HG02623 (cell line): ENCODE results near the gene GATAD2A.

Source experiments
- ATAC-seq: cut with Tn5 transposase; IDR thresholded peaks from one replicate; pipeline ENCODE4 v1.9.1; 2021; ENCODE audit warnings: moderate library complexity; ENCODE audit not compliant: unreplicated experiment

GATAD2A gene

GRCh38 chr19:19504754-19505668, 99.5 kb downstream of the GATAD2A start:
- ATAC-seq = no peak

- ATAC-seq = no peak
These were observed 100.3 kb downstream of the GATAD2A start for GRCh38 chr19:19505669-19506326.

DNA sequence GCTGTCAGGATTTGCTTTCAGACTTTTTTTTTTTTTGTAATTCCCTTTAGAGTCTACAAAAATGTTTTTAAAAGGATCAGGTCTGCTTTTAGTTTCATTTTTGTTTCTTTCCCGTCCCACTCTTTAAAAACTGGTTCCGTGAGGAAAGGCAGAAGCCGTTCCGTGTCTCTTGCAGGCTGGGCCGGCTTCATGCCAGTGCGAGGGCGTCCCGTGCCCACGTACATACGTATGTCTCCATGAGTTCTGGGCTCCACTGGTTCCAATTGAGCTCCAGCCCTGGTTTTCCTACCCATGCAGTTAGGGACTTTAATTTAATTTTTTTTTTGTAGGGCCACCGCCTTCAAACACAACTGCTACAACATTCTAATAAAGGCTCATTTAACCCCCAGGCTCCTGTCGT, 101.1 kb downstream of the GATAD2A start:
- ATAC-seq = no peak

DNA sequence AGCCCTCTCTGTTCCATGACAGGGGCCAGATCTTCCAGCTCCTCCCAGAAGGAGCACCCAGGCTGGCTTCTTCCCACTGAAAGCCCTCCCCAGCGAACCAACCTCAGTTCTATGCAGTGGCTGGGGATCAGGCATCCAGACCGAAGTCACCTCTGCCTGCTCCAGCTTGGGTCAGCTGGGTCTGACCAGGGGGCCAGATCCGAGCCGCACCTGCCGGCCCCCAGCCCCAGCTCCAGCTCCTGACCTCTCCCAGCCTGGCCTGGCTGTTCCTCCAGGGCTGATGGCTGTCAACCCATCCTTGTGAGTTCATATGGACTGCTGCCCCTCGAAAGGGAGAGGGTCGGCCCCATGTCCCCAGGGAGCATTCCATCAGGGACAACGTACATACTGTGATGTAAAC, 101.9 kb downstream of the GATAD2A start:
- no peak for ATAC-seq

- no peak for ATAC-seq
These were observed 102.7 kb downstream of the GATAD2A start for GRCh38 chr19:19508217-19508616.

DNA sequence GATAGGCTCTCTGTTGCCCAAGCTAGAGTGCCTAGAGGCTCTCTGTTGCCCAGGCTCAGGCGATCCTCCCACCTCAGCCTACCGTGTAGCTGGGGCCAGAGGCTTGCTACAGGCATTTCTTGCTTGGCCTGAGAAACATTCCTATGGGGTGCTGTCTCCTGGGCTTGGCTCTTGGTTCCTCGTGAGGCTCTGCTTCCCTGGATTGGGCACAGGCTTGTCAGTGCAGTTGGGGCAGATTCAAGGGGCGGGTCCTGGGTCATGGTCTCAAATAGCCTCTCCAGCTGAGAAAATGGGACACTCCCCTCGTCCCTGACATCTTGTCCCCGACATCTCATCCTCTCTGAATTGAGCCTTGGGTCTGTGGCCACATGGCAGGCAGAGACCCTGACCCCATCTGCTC, 105.0 kb downstream of the GATAD2A start:
- ATAC-seq = no peak

- no peak for ATAC-seq
These were observed 108.2 kb downstream of the GATAD2A start for GRCh38 chr19:19513682-19514081.

GRCh38 chr19:19514215-19514657, 108.8 kb downstream of the GATAD2A start:
- no peak for ATAC-seq

GRCh38 chr19:19514881-19515641, 109.6 kb downstream of the GATAD2A start, which contains the start of gene TSSK6:
TSSK6 (minus strand) TSS chr19:19515548; CDS start chr19:19515427, 121 bp downstream.
- no peak for ATAC-seq

DNA sequence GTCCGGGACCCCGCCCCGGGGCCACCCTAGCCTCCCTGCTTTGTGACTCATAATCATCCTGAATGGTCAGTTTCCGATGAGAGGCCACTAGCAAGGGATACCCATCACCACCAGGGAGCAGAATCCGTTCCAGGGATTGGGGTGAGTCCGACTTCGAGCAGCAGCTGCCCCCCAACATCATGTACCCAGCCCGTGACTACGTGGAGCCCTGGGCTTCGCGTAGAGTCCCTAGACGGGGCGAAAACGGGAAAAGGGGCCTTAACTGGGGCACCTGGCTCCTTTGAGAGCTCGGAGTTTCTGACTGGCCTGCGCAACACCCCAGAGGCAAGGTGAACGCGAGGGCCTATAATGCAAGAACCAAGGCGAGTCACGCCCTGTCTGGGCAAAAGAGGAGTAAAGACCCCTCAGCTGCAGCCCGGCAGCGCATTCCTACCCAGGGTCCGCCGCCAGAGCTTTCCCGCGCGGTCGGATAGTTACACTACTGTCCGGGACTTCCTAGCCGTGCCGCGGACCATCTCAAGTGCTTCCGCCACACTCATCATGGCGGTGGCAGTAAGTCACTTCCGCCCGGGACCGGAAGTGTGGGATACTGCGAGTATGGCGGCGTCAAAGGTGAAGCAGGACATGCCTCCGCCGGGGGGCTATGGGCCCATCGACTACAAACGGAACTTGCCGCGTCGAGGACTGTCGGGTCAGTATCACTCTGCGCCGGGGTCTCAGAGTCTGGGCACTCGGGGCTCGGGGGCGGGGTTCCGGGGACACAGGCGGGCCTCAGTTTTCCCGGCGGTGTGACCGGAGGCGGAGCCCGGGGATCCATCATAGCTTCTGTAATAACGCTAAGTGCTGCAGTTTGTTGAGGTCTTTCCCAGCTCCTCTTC, 110.4 kb downstream of the GATAD2A start, which contains the start of gene NDUFA13:
Gene NDUFA13, plus strand, starts transcription at position 584 of the 878 bp plus-strand sequence. Its CDS starts 14 bp downstream, at position 598.
- peak; percentile 93 for ATAC-seq

- no peak for ATAC-seq
These were observed 111.8 kb downstream of the GATAD2A start for GRCh38 chr19:19517235-19517619.

- ATAC-seq = no peak
These were observed 115.5 kb downstream of the GATAD2A start for GRCh38 chr19:19520989-19521388.

GRCh38 chr19:19523177-19523576, 117.7 kb downstream of the GATAD2A start:
- no peak for ATAC-seq

- ATAC-seq = no peak
These were observed 118.6 kb downstream of the GATAD2A start for GRCh38 chr19:19524053-19524452.

GRCh38 chr19:19525611-19526380, 120.3 kb downstream of the GATAD2A start:
- ATAC-seq = no peak

DNA sequence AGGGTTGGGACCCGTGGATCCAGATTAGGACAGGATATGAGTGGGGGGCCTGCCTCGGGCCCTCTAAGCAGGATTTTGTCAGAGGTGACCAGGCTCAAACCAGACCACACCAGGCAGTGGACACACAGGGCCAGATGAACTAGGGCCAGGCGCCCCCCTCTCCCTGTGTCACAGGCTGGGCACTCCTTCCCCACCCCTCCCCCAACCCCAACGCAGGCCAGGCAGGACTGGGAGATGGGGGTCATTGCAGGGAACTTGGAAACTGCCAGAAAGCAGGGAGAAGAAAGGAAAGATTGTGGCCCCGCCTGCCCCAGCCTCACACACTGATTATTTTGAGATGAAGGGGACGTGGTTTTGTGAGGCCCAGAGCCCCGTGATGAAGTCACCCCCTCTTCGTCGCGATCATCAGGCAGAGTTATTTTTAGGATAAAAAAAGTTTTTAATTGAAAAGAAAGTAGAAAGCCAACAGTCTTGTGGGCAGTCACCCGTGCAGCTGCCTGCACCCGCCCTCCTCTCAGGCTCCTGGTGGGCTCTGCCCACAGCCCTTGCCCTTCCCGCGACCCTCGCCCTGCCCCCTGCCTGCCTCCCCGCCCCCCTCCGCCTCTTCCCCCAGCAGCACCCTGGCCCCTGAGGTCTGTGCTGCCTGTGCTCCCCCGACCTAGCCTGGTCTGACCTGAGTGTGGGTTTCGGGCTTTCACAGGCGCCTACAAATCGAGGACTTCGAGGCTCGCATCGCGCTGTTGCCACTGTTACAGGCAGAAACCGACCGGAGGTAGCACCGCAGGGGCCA, 121.3 kb downstream of the GATAD2A start:
- ATAC-seq = no peak

GRCh38 chr19:19527371-19527656, 121.8 kb downstream of the GATAD2A start:
- ATAC-seq = no peak

GRCh38 chr19:19527674-19528625, 122.5 kb downstream of the GATAD2A start:
- no peak for ATAC-seq
